Measurements from ENCODE around the gene IFIT2.
"Not testable (repeated sequence)": the region's sequence is repeated elsewhere in the genome, so short reads cannot be mapped to it uniquely, and the experiment has no call there.

Gene IFIT2, protein sequence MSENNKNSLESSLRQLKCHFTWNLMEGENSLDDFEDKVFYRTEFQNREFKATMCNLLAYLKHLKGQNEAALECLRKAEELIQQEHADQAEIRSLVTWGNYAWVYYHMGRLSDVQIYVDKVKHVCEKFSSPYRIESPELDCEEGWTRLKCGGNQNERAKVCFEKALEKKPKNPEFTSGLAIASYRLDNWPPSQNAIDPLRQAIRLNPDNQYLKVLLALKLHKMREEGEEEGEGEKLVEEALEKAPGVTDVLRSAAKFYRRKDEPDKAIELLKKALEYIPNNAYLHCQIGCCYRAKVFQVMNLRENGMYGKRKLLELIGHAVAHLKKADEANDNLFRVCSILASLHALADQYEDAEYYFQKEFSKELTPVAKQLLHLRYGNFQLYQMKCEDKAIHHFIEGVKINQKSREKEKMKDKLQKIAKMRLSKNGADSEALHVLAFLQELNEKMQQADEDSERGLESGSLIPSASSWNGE

GRCh38 chr10:89301721-89302445 is at the start of gene IFIT2:
Gene IFIT2, plus strand, starts transcription at chr10:89302046. Its CDS starts 78 bp downstream, at chr10:89302124.
- DNase-seq (ENCODE audit: low read depth in 2 of 2) = no peak

DNA sequence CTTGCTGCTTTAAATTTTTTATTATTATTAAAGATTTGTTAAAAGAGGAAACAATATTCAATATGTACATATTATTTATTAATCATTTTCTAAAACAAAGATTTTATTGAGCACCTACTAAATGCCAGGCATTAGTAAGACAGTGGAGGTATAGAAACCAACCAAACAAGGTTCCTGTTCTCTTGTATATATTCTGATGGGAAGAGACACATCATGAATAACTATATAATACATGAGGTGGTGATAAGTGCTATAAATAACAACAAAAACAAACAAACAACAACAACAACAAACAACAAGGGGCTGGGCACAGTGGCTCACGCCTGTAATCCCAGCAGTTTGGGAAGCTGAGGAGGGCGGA is 49.6 kb upstream of the IFIT2 start:
- no peak for DNase-seq (ENCODE audit: low read depth in 2 of 2)

- DNase-seq (ENCODE audit: low read depth in 2 of 2) = not testable (repeated sequence)
Measured at GRCh38 chr10:89255091-89255579, 46.7 kb upstream of the IFIT2 start.

DNA sequence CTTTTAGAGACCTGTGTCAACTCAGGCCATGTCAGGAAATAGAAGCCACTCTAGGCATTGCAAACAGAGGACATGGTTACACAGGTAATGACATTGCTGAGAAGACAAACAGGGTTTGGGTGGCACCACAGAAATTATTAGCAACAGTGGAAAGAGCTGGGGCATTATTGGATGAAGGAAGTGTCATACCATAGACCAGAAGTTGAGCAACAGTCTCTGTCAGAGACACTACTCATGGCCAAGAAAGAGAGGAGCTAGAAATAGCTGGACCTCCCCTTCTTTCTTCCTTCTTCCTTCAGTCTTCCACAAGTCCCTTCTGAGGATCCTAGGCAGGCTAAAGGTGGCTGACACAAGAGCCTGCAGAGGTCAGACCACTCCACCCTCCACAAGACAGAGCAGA is 46.1 kb upstream of the IFIT2 start:
- DNase-seq (ENCODE audit: low read depth in 2 of 2) = no peak

- no peak for DNase-seq (ENCODE audit: low read depth in 2 of 2)
Measured at GRCh38 chr10:89256340-89256739, 45.5 kb upstream of the IFIT2 start.

- DNase-seq (ENCODE audit: low read depth in 2 of 2) = no peak
Measured at GRCh38 chr10:89256962-89257361, 44.9 kb upstream of the IFIT2 start.

GRCh38 chr10:89257581-89257980 is 44.3 kb upstream of the IFIT2 start:
- DNase-seq (ENCODE audit: low read depth in 2 of 2) = no peak

DNA sequence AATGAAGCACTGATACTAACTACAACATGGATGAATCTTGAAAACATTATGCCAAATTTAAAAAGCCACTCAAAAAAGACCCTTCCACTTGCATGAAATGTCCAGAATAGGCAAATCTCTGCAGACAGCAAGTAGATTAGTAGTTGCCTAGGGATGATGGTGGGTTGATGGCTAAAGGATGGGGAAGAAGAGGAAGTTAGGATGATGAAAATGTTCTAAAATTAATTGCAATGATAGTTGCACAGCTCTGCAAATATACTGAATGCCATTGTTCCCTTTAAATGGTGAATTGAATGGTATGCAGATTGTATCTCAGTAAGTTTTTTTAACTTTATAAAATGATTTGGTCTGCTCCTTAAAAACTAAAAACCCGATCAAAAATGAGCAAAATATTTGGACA is 43.0 kb upstream of the IFIT2 start:
- DNase-seq (ENCODE audit: low read depth in 2 of 2) = no peak

GRCh38 chr10:89262086-89263051 is 39.5 kb upstream of the IFIT2 start:
- DNase-seq (ENCODE audit: low read depth in 2 of 2) = no peak

GRCh38 chr10:89263091-89263490 is 38.8 kb upstream of the IFIT2 start:
- no peak for DNase-seq (ENCODE audit: low read depth in 2 of 2)

DNA sequence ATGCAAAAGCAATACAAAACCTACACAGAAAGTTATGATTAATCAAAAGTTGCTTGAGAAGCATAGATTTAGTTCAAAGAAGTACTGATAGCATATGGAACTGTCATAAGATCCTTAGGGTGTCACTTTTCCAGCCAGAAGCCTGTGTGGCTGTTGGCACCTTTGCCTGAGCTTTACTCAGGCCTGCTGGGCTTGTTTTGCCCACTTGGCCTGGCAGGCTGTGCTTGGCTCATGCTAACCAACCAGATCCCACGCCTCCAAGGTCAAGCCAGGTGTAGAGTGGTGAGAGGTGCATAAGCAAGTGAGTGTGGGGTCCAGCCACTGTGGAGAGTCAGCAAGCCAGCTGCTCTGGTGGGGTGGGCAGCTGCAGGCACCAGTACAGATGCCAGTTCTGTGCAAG is 38.3 kb upstream of the IFIT2 start:
- DNase-seq (ENCODE audit: low read depth in 2 of 2) = no peak

DNA sequence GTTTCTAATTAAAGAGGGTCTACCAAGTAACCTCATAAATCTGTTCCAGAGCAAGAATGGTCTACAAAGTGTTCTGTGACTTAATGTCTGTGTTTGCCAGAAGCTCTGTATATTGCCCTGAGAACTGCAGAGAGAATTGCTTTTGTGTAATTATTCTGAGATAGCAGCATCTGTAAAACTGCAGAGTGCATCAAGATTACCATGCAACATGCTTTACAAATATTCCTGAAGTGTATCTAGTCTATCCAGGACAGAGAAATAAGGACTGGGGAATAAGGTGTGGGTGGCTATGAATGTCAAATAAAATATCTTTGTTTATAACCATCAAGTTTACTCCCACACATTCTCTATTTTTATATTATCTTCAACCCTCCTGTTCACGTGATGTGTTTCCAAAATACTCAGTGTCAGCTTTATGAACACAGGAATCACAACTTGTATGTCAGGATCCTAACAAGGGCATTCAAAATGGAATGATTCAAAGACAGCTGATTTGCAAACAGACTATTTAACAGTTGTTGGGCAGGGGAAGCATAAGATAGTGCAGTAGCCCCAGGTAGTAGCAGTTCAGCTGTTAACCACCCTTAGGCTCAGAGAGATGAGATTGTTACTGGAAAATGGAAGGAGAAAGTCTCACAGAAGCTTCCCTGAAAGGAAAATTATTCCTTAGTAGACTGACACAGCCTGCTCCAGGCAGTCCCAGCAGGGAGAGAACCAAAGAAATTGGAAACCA is 35.0 kb upstream of the IFIT2 start:
- DNase-seq (ENCODE audit: low read depth in 2 of 2) = no peak

- no peak for DNase-seq (ENCODE audit: low read depth in 2 of 2)
Measured at GRCh38 chr10:89269433-89270152, 32.3 kb upstream of the IFIT2 start.

- no peak for DNase-seq (ENCODE audit: low read depth in 2 of 2)
Measured at GRCh38 chr10:89270153-89270483, 31.7 kb upstream of the IFIT2 start.

DNA sequence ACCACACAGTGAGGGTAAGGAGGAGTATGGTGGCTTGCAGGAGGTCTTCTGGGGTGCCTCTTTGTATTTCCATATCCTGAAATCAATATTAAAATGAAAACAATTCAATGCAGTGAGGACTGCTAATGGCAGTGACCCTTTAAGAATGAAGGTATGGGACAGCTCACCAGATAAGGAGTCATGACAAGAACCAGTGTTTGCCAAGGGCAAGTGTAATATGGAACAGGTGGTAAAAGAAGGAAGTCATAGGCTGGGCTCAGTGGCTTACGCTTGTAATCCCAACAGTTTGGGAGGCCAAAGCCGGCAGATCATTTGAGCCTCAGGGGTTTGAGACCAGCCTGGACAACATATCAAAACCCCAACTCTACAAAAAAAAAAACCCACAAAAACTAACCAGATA is 30.3 kb upstream of the IFIT2 start:
- DNase-seq (ENCODE audit: low read depth in 2 of 2) = no peak

DNA sequence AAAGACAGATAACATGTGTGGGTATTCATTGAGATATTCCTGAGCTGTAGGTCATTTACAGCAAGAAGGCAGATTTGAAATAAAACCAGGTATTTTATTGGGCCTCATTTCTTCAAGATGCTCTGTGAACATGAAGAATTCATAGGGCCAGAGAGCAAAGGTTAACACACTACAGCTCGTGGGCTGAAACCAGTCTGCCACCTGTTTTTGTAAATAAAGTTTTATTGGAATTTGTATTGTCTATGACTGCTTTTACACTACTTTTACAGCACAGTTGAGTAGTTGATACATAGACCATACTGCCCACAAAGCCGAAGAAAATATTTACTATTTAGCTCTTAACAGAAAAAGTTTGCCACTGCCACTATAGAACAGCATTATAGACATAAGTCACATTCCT is 28.2 kb upstream of the IFIT2 start:
- DNase-seq (ENCODE audit: low read depth in 2 of 2) = no peak

GRCh38 chr10:89274928-89275327 is 26.9 kb upstream of the IFIT2 start:
- no peak for DNase-seq (ENCODE audit: low read depth in 2 of 2)

DNA sequence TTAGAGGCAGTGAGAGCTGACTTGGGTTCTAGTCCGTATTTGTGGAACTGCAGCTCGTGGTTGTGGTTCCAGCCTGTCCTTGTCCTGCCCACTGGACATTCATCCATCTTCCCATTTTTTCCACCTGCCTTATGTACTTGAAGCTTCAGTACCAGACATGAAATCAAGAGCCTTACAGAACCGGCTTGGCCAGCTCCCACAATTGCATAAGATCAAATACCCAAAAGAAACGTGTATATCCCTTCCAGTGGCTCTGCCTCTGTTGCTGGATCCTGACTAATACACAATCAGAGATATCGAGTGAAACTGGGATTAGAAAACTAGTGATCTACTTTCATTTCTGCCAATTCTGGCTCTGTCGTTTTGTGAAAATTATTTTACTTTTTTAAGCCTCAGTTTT is 26.5 kb upstream of the IFIT2 start:
- DNase-seq (ENCODE audit: low read depth in 2 of 2) = no peak

DNA sequence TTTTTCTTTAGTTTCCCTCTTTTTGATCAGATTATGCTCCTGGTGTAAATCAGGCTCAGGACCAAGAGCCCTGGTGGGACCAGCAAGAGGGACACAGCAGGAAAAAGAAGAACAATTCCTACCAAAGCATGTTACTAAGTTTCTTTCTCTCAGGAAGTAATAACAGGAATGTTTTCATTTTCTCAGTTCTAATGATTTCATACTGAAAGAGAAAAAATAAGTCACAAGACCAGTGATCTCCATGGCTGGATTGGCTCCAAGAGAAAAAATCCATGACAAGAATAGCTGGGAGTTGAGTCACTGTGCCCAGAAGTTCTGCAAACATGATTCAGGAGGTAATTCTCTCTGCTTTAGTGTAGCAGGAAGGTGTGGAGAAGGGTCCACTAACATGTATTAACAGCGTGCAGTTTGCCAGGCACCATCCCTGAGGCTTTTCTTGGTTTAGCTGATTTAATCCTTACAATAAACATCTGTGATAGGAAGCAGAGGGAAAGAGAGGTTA is 23.8 kb upstream of the IFIT2 start:
- no peak for DNase-seq (ENCODE audit: low read depth in 2 of 2)

- DNase-seq (ENCODE audit: low read depth in 2 of 2) = no peak
Measured at GRCh38 chr10:89278900-89279392, 22.9 kb upstream of the IFIT2 start.
